ENCODE data around the gene ASAP2.
"Not testable (repeated sequence)": the region's sequence is repeated elsewhere in the genome, so short reads cannot be mapped to it uniquely, and the experiment has no call there.

Gene ASAP2

GRCh38 chr2:9212661-9213411 is 6.2 kb downstream of the ASAP2 start:
- no peak for DNase-seq (ENCODE audit: low read depth)

GRCh38 chr2:9213477-9214051 is 7.0 kb downstream of the ASAP2 start:
- no peak for DNase-seq (ENCODE audit: low read depth)

- no peak for DNase-seq (ENCODE audit: low read depth)
Measured at GRCh38 chr2:9214873-9215272, 8.3 kb downstream of the ASAP2 start.

GRCh38 chr2:9215680-9216079 is 9.1 kb downstream of the ASAP2 start:
- DNase-seq (ENCODE audit: low read depth) = no peak

GRCh38 chr2:9216143-9216542 is 9.5 kb downstream of the ASAP2 start:
- DNase-seq (ENCODE audit: low read depth) = not testable (repeated sequence)

- DNase-seq (ENCODE audit: low read depth) = no peak
Measured at GRCh38 chr2:9217838-9218770, 11.5 kb downstream of the ASAP2 start.

- DNase-seq (ENCODE audit: low read depth) = no peak
Measured at GRCh38 chr2:9219027-9219445, 12.4 kb downstream of the ASAP2 start.

- DNase-seq (ENCODE audit: low read depth) = no peak
Measured at GRCh38 chr2:9220201-9220600, 13.6 kb downstream of the ASAP2 start.

- no peak for DNase-seq (ENCODE audit: low read depth)
Measured at GRCh38 chr2:9221223-9221622, 14.6 kb downstream of the ASAP2 start.

- DNase-seq (ENCODE audit: low read depth) = no peak
Measured at GRCh38 chr2:9222239-9222892, 15.8 kb downstream of the ASAP2 start.

GRCh38 chr2:9222893-9223287 is 16.3 kb downstream of the ASAP2 start:
- no peak for DNase-seq (ENCODE audit: low read depth)

GRCh38 chr2:9225806-9226205 is 19.2 kb downstream of the ASAP2 start:
- DNase-seq (ENCODE audit: low read depth) = no peak

- DNase-seq (ENCODE audit: low read depth) = no peak
Measured at GRCh38 chr2:9226458-9227380, 20.1 kb downstream of the ASAP2 start.

GRCh38 chr2:9228088-9228751 is 21.6 kb downstream of the ASAP2 start:
- DNase-seq (ENCODE audit: low read depth) = no peak

GRCh38 chr2:9228781-9229469 is 22.3 kb downstream of the ASAP2 start:
- no peak for DNase-seq (ENCODE audit: low read depth)

- no peak for DNase-seq (ENCODE audit: low read depth)
Measured at GRCh38 chr2:9229470-9229820, 22.8 kb downstream of the ASAP2 start.

GRCh38 chr2:9230051-9230802 is 23.6 kb downstream of the ASAP2 start:
- DNase-seq (ENCODE audit: low read depth) = no peak

- DNase-seq (ENCODE audit: low read depth) = no peak
Measured at GRCh38 chr2:9230881-9231280, 24.3 kb downstream of the ASAP2 start.
